NOMO-1 treated with dmso at 0.1 percent for 144 hours (cell line): ENCODE data around the gene CGB7.
"Not testable (repeated sequence)": the region's sequence is repeated elsewhere in the genome, so short reads cannot be mapped to it uniquely, and the experiment has no call there.

Source experiments
- DNase-seq: peaks from one replicate; lab custom pipeline; 2025; ENCODE audit not compliant: unreplicated experiment; lab: John Stamatoyannopoulos, UW

CGB7 gene

GRCh38 chr19:49042666-49043065 is 14.9 kb downstream of the CGB7 start:
- DNase-seq: not testable (repeated sequence)

- DNase-seq: no peak
Observed at GRCh38 chr19:49042177-49042576, 15.4 kb downstream of the CGB7 start.

- DNase-seq: not testable (repeated sequence)
Observed at GRCh38 chr19:49039736-49040135, 17.8 kb downstream of the CGB7 start.

- DNase-seq: not testable (repeated sequence)
Observed at GRCh38 chr19:49038557-49039276, 18.8 kb downstream of the CGB7 start.

GRCh38 chr19:49038111-49038510 is 19.4 kb downstream of the CGB7 start:
- DNase-seq: not testable (repeated sequence)

GRCh38 chr19:49036815-49037214 is 20.7 kb downstream of the CGB7 start, which contains the start of gene CGB1:
Gene CGB1 (minus strand): TSS chr19:49036895. CDS start chr19:49036711, 184 bp downstream.
- DNase-seq: not testable (repeated sequence)

GRCh38 chr19:49031642-49032301 is 25.8 kb downstream of the CGB7 start, which contains the start of gene CGB2:
Gene CGB2 (plus strand): TSS chr19:49031890. CDS start chr19:49032096, 206 bp downstream.
- not testable (repeated sequence) for DNase-seq

- DNase-seq: not testable (repeated sequence)
Observed at GRCh38 chr19:49030323-49030722, 27.2 kb downstream of the CGB7 start.

GRCh38 chr19:49029749-49030148 is 27.8 kb downstream of the CGB7 start:
- DNase-seq: not testable (repeated sequence)

- DNase-seq: not testable (repeated sequence)
Observed at GRCh38 chr19:49028686-49029085, 28.9 kb downstream of the CGB7 start.

GRCh38 chr19:49025599-49025998 is 31.9 kb downstream of the CGB7 start:
- DNase-seq: not testable (repeated sequence)

- DNase-seq: not testable (repeated sequence)
Observed at GRCh38 chr19:49025088-49025487, 32.5 kb downstream of the CGB7 start.

- not testable (repeated sequence) for DNase-seq
Observed at GRCh38 chr19:49024233-49024632, 33.3 kb downstream of the CGB7 start, which contains the start of gene CGB3. Gene CGB3 (minus strand): TSS chr19:49024333. CDS start chr19:49023971, 362 bp downstream.

- no peak for DNase-seq
Observed at GRCh38 chr19:49022116-49022515, 35.4 kb downstream of the CGB7 start.

- DNase-seq: no peak
Observed at GRCh38 chr19:49020931-49021895, 36.3 kb downstream of the CGB7 start.

GRCh38 chr19:49020342-49020741 is 37.2 kb downstream of the CGB7 start:
- DNase-seq: no peak

- DNase-seq: no peak
Observed at GRCh38 chr19:49019242-49019932, 38.2 kb downstream of the CGB7 start.

GRCh38 chr19:49018388-49019241 is 38.9 kb downstream of the CGB7 start:
- DNase-seq: not testable (repeated sequence)

- no peak for DNase-seq
Observed at GRCh38 chr19:49017666-49018351, 39.7 kb downstream of the CGB7 start.
